Limb (tissue), 2 donors: ENCODE measurements around the gene PALMD.

Experiments
- DNase-seq, 2 donors: peaks; one replicate each; pipeline ENCODE4 v3.0.0-alpha.2; 2016; ENCODE audit errors: extremely low spot score in 2 of 2

PALMD gene

GRCh38 chr1:99691175-99691574 is 45.3 kb downstream of the PALMD start:
- DNase-seq = no peak

GRCh38 chr1:99696616-99697015 is 50.7 kb downstream of the PALMD start:
- DNase-seq = no peak

GRCh38 chr1:99697580-99697979 is 51.7 kb downstream of the PALMD start:
- no peak for DNase-seq

- DNase-seq = no peak
These were observed 54.1 kb downstream of the PALMD start for GRCh38 chr1:99700020-99700419.

GRCh38 chr1:99702221-99702620 is 56.3 kb downstream of the PALMD start:
- DNase-seq = no peak

- no peak for DNase-seq
These were observed 58.5 kb downstream of the PALMD start for GRCh38 chr1:99704356-99704816.

- no peak for DNase-seq
These were observed 59.5 kb downstream of the PALMD start for GRCh38 chr1:99705385-99705784.

GRCh38 chr1:99707535-99708142 is 61.7 kb downstream of the PALMD start:
- peak; percentile 80 for DNase-seq

- no peak for DNase-seq
These were observed 65.1 kb downstream of the PALMD start for GRCh38 chr1:99710994-99711393.

- DNase-seq = no peak
These were observed 67.1 kb downstream of the PALMD start for GRCh38 chr1:99713006-99713405.

- DNase-seq = no peak
These were observed 71.1 kb downstream of the PALMD start for GRCh38 chr1:99717005-99717404.

- DNase-seq = no peak
These were observed 77.3 kb downstream of the PALMD start for GRCh38 chr1:99723251-99723650.

- no peak for DNase-seq
These were observed 80.1 kb downstream of the PALMD start for GRCh38 chr1:99725996-99726395.

GRCh38 chr1:99726407-99726806 is 80.5 kb downstream of the PALMD start:
- DNase-seq = no peak

- no peak for DNase-seq
These were observed 80.9 kb downstream of the PALMD start for GRCh38 chr1:99726818-99727217.

- no peak for DNase-seq
These were observed 81.8 kb downstream of the PALMD start for GRCh38 chr1:99727575-99728185.

- DNase-seq = no peak
These were observed 82.8 kb downstream of the PALMD start for GRCh38 chr1:99728494-99729235.

GRCh38 chr1:99731384-99731783 is 85.5 kb downstream of the PALMD start:
- DNase-seq = no peak

GRCh38 chr1:99735852-99736251 is 89.9 kb downstream of the PALMD start:
- DNase-seq = no peak

GRCh38 chr1:99737016-99737415 is 91.1 kb downstream of the PALMD start:
- DNase-seq = peak in 1 of 2 donors; percentile 45

GRCh38 chr1:99738858-99739465 is 93.0 kb downstream of the PALMD start:
- DNase-seq = no peak

- no peak for DNase-seq
These were observed 94.2 kb downstream of the PALMD start for GRCh38 chr1:99740141-99740540.
